GM12878 (cell line): Measurements from ENCODE around the gene KRT38.

ENCODE experiments used
- HDAC2 ChIP-seq: fragments of 200-600 bp; sonication (generic); IDR thresholded peaks from 2 replicates; pipeline ENCODE4 v1.6.1; 2017
- IKZF1 ChIP-seq: fragments of 450-650 bp; conservative IDR thresholded peaks from 2 replicates; pipeline ENCODE4 v1.6.1; 2017; ENCODE audit warnings: antibody characterized with exemption, mild to moderate bottlenecking
- KDM1A ChIP-seq: fragments of 200-600 bp; sonication (generic); IDR thresholded peaks from 2 replicates; pipeline ENCODE4 v1.6.1; 2016; ENCODE audit warnings: borderline replicate concordance
- POLR2A ChIP-seq: IDR thresholded peaks from 2 replicates; pipeline ENCODE4 v1.6.1; 2011; ENCODE audit warnings: low read depth, mild to moderate bottlenecking, low read length
- POLR2AphosphoS5 ChIP-seq: IDR thresholded peaks from 2 replicates; pipeline ENCODE4 v1.6.1; 2011; ENCODE audit warnings: mild to moderate bottlenecking, low read length, inconsistent platforms
- REST ChIP-seq: IDR thresholded peaks from 2 replicates; pipeline ENCODE4 v1.6.1; 2012; ENCODE audit warnings: mild to moderate bottlenecking, low read depth, low read length
- SMC3 ChIP-seq: IDR thresholded peaks from 2 replicates; pipeline ENCODE4 v1.6.1; 2011; ENCODE audit warnings: low read length, improper control_type of control experiment, borderline replicate concordance
- TCF7 ChIP-seq: IDR thresholded peaks from 2 replicates; pipeline ENCODE4 v1.6.1; 2014; ENCODE audit warnings: antibody characterized with exemption, borderline replicate concordance
- ZSCAN29 ChIP-seq: fragments of 450-650 bp; IDR thresholded peaks from 2 replicates; pipeline ENCODE4 v1.6.1; 2017; ENCODE audit warnings: mild to moderate bottlenecking, moderate library complexity

DNA sequence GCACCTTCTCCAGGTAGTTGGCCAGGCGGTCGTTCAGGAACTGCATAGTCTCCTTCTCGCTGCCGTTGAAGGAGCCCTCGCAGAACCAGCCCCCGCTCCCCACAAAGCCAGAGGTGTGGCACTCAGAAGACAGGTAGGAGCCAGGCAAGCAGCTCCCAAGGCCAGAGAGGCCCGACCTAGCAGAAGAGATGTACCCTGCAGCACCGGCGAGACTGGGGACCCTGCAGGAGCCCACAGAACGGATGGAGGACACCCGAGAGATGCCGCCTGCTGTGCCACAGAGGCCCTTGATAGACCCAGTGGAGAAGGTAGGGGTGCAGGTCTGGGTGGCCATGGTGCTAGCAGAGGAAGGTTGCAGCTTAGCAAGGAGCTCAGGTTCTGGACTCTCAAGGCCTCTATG, 48.7 kb upstream of the KRT38 start, which contains the start of gene KRT36:
- TF ChIP-seq POLR2A (no peak), ZSCAN29 (no peak), SMC3 (no peak), POLR2AphosphoS5 (no peak), TCF7 (no peak), IKZF1 (no peak), REST (no peak), HDAC2 (no peak), KDM1A (no peak)
